ELR (cell line): Measurements from ENCODE around the gene RMI1.
"Not testable (repeated sequence)": the region's sequence is repeated elsewhere in the genome, so short reads cannot be mapped to it uniquely, and the experiment has no call there.

Experiments used
- DNase-seq: peaks from one replicate; pipeline ENCODE4 v3.0.0-alpha.2; 2015; ENCODE audit warnings: low read depth

The RMI1 gene

DNA sequence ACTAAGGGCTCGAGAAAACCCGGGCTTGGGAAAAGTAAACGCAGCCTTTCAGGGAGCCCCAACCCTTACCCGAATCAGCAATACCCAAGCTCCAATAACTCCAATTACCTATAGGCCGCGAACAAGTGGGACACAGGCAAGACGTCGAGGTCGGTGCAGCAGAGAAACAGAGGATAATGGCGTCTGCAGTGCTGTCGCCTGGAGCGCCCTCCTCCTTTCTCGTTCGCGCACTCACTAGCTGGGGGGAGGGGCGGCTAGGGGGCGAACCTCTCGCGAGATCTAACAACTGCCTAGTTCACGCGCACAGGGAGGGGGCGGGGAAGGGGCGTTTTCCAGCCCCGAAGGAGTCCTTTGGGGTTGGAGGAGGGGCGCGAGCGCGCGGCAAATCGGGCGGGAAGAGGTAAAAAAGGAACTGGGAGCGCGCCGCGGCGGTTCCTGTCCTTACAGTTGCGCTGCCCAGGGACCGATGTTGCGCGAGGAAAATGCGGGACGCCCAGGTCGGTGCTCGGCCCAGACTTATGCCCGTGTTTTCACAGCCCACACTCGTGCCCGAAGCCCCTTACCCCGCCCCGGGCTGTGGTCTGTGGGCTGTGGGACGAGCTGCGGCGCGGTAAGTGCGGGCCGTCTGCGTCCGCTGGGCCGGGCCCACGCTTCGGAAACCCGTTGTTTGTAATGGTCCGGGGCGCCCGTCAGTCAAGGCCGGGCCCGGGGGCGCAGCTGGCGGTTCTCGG is at the start of gene RMI1:
Gene RMI1 (plus strand): TSS at position 411 of the 731 bp plus-strand sequence. CDS start 20,182 bp downstream, outside the sequence.
- DNase-seq = peak; percentile 100

DNA sequence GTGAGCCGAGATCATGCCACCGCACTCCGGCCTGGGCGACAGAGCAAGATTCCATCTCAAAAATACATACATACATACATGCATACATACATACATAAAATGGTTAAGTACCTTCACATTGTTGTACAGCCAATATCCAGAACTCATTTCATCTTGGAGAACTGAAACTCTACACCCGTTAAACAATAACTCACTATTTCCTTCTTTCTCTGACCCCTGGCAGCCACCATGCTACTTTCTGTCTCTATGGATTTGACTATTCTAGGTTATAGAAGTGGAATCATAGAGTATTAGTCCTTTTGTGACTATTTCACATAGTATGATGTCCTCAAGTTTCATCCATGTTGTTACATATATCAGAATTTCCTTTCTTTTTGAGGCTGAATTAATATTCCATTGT is 49.7 kb upstream of the RMI1 start:
- DNase-seq = no peak

DNA sequence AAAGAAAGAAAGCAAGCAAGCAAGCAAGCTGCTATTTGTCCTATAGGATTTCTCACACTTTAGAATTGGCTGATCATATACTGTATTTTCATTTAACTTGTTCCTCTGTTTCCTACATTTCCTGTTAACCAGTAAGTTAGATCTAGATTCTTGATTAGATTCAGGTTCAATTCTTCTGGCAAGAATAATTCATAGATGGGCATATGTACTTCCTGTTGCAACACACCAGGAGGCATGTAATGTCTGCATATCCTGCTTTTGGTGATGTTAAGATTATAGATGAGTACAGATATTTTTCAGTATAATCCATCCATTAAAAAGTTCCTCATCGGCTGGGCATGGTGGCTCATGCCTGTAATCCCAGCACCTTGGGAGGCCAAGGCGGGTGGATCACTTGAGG is 48.6 kb upstream of the RMI1 start:
- DNase-seq = peak; percentile 22

DNA sequence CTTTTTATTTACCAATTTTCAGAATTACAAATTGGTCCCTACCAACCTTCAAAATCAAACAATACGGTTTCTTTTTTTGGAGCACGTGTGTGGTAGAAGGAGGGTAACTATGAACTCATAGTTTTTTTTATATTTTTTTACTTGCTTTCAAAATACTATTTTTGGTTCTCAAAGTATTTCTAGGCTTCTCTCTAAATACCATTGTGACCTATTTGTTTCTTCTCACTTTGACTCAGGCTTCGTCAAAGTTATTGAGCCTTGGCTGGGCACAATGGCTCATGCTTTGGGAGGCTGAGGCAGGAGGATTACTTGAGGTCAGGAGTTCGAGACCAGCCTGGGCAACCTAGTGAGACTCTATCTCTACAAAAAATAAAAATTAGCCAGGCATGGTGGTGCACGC is 47.8 kb upstream of the RMI1 start:
- DNase-seq = no peak

DNA sequence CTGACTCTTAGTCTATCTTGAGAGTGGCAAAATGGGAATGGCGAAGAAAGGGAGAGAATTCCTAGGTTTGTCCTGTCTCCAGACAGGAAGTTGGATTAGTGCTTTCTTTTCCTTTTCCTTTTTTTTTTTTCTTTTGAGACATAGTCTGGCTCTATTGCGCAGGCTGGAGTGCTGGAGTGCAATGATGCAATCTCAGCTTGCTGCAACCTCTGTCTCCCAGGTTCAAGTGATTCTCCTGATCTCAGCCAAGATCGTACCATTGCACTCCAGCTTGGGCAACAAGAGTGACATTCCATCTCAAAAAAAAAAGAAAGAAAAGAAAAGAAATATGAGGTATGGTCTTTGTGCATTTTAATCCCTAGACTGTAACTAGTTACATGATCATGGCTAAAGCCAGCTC is 46.8 kb upstream of the RMI1 start:
- DNase-seq = peak; percentile 15

DNA sequence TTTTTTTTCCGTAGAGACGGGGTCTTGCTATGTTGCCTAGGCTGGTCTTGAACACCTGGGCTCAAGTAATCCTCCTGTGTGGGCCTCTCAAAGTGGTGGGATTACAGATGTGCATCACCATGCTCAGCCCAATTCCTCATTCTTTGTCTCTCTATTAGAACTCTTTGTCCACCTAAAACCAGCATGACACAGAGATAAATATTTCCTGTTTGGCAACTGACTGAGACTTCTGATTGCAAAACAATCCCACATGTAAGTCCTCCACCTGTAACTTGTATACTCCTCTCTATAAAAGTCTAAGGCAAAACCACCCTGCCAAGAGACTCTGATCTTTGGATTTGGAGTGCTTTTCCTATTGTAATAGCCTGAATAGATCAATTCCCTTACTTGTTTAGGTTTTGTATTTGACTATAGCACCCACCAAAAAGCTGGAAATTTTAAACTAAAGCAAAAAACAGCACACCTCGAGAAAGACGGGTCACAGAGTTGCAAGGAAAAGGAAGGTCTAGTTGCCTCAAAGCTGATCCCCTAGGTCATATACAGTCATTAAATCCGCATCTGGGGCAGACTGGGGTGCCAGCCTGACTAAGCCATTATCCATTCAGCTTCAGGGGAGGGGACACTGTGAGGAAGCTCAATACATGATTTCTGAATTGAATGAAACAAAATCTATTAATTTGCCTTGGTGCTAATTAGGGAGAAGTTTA is 45.9 kb upstream of the RMI1 start:
- peak; percentile 70 for DNase-seq

DNA sequence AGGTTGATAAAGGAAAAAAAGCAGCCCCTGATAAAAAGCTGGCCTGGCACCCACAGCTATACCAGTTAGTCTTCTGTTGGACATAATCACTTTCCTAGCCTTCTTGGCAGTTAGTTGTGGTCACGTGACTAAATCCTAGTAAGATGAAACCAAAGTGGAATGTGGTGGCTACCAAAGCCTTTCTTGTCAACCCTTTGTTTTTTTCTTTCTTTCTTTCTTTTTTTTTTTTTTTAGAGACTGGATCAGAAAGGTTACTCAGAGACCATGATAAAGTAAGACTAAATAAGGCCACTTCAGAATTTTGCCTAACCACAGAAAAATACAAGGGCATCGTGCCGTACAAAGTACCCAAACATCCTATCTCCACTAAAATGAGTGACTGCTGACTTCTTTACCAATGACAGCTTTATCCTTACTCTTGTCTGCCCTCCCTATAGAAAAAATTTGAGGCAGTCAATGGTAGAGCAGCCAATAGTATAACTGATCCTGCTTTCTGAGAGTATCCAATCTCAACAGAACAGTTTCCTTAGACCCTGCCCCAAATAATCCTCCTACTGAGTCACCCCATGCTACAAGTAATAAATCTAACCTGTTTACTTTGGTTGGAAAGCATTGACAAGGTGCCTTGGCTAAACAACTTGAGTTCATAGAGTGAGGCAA is 45.2 kb upstream of the RMI1 start:
- peak; percentile 79 for DNase-seq

DNA sequence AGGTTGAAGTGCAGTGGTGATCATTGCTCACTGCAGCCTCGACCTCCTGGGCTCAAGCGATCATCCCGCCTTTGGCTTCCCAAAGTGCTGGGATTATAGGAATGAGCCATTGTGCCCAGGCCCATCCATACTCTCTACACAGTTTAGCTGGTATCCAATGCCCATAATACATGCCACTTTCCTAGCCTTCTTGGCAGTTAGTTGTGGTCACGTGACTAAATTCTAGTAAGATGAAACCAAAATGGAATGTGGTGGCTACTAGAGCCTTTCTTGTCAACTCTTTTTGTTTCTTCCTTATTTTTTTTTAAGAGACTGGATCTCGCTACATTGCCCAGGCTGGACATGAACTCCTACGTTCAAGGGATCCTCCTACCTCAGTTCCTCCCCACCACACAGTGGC is 44.1 kb upstream of the RMI1 start:
- DNase-seq = no peak

DNA sequence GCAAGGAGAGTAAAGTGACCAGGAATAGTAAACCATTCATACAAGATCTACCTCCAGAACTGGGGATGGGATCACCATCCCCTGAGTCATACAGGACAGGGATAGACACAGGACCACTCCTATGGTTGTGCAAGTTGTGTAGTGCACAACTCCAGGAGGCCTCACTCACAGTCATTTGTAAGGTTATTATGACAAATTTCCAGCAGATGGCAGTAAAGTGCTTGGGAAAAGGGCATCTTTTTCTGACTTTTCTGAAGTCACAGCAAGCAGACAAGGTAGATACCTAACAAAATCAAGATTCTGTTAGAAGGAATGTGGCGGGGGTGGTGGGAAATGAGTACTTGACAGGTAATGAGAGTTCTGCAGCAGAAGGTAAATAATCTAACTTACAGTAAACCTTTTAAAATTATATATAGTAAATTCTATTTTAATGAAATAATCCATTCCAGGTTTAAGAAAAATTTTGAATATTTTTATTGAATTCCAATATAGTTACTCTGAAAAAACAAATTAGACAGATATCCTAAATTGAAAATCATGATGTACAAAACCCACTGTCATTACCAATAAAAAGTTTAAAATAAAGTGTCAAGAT is 42.6 kb upstream of the RMI1 start:
- DNase-seq = peak; percentile 81

DNA sequence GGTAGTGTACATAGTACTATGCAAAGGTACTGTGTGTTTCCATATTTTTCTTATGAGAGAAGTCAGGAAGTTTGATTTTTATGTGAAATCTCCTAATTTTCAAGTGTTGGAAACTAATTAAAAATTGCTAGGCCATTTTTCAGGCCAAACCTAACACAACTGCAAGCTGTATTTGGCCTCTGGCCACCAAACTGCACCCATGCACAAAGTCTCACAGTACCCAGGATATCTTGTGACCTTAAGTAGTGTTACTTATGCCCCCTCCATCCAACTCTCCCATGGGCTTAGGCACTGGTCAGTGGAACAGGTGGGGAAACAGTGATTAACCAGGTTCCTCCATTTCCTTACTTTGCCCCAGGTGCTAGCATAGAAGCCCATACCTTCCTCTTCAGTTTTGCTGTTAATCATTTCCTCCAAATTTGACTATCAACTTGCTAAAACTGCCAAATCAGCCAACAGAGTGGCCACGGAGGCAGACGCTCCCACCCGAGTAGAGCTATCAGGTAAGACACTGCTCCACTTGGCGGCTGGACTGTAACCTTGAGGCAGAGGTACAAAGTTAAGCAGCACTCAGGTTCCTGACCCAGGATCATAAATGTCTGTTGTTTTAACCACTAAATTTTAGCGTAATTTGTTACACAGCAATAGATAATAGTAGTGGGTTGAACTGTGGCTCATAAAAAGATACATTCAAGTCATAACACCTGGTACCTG is 39.9 kb upstream of the RMI1 start:
- no peak for DNase-seq

DNA sequence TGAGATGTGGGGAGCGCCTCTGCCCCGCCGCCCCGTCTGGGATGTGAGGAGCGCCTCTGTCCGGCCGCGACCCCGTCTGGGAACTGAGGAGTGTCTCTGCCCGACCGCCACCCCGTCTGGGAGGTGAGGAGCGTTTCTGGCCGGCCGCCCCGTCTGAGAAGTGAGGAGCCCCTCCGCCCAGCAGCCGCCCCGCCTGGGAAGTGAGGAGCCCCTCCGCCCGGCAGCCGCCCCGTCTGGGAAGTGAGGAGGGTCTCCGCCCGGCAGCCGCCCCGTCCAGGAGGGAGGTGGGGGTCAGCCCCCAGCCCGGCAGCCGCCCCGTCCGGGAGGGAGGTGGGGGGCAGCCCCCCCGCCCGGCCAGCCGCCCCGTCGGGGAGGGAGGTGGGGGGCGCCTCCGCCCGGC is 32.5 kb upstream of the RMI1 start:
- not testable (repeated sequence) for DNase-seq

DNA sequence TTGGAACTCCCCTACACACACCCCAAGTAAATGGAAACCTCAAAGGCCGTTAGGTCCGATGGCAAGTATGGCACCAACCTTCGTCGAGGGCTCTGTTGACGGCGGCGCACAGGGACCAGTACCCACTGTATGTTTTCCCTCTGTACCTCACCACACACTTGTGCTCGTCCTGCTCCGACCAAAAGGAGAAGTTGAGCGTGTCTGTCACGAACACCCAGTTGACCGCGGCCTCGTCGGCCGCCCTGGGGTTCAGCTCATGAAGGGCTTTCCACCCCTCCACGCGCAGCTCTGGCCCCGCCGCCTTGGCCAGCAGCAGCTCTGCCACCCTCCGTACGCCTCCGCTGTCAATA is 24.5 kb upstream of the RMI1 start:
- peak; percentile 30 for DNase-seq

DNA sequence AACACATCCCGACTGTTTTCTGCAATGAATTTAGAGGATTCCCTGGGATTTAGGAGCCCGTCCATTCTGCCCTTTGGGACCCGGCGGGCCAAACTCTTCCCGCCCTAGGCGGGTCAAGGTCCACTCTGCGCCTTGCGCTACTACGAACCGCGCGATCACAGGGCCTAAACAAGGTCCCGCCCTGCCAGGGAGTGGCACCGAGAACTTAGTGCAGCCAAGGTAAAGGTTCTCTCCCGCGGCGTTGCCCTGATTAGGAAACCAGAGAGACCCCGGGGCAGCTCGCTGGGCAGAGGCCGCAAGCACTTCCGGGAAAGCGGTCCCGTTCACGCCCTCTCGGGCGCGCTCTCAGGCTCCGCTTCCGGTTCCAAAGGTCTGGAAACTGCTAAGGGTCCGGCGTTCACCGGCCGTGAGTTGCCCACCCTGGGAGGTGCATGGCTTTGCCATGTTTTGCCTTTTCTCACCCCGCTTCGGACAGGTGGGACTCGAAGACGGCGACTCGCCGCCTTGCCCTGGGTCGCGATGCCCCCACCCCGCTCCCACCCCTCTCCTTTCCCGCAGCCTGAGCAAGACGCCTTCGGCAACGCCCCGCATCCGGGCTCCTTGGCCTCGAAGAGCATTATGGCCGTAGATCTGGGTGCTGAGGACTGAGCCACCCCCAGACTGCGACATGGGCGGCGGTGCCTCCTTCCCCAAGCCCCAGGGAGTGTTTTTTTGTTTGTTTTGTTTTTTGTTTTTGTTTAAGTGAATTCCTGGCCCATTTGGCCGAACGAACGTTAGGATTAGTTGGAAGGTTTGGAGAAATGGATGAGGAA is 24.0 kb upstream of the RMI1 start:
- DNase-seq = peak; percentile 82

DNA sequence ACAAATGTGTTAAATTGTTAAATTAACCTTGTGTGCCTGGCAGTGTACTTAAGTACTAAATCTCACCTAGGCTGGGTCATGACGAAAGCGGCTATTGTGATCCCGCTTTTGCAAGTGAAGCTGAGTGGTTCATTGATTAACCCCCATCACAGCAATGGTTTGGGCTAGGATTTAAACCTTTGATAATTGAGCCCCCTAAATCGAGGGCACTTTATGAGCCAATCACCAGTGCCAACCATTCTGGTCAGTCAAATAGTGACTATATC is 23.4 kb upstream of the RMI1 start:
- no peak for DNase-seq

DNA sequence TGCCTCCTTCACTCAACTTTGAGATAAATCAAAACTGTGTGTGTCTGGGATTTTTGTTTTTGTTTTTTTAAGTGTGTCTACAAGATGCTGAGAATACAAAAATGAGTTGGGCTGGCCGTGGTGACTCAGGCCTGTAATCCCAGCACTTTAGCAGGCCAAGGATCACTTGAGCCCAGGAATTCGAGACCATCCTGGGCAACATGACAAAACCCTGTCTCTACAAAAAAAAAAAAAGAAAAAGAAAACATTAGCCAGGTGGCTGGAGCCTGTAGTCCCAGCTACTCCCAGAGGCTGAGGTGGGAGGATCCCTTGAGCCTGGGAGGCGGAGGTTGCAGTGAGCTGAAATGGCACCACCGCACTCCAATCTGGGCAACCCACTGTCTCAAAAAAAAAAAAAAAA is 21.5 kb upstream of the RMI1 start:
- peak; percentile 58 for DNase-seq

DNA sequence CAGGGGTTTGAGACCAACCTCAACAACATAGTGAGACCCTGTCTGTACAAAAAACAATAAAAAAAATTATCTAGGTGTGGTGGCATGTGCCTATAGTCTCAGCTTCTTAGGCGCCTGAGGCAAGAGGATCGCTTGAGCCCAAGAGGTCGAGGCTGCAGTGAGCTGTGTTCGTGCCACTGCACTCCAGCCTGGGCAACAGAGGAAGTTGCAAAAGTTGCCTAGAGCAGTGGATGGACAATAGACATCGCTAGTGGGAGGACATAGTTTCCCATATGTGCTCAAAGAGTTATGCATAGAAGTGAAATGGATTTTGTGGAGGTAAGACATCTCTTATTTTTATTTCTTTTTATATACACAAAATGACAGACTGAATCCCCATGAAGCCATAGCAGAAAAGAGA is 19.6 kb upstream of the RMI1 start:
- DNase-seq = no peak

DNA sequence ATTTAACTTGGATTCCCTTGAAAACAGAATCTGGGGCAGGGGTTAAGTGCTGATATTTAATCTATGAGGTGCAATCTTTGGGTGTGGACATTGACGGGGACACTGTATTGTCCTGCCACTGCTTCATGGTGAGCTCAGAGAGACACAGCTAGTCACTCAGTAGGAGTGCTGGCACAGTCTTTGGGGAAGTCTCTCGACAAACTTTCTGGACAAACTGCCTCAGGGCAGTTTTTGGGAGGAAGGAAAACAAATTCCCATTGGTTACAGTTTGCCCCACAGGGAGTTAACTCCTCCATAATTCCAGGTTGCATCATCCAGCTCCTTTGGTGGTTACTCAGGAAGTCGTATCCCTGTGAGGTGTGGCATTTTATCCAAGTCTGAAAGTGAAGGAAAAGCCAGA is 18.4 kb upstream of the RMI1 start:
- peak; percentile 40 for DNase-seq

DNA sequence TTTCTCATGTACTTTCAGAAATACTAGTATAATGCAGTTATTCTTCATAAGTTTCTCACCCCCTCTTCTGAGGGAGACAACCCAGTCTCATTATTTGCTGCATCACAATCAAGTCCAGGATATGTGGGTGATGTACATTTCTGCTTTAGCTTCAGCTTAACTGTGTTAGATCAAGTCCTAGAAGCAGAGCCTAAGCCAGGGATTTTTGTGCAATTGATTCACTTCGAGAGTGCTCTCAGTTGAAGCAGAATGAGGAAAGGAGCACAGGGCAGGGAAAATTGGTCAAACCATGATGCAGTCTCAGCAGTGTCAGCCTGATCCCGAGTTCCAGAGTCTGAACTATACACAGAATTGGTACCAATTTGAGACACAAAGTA is 15.6 kb upstream of the RMI1 start:
- peak; percentile 37 for DNase-seq

DNA sequence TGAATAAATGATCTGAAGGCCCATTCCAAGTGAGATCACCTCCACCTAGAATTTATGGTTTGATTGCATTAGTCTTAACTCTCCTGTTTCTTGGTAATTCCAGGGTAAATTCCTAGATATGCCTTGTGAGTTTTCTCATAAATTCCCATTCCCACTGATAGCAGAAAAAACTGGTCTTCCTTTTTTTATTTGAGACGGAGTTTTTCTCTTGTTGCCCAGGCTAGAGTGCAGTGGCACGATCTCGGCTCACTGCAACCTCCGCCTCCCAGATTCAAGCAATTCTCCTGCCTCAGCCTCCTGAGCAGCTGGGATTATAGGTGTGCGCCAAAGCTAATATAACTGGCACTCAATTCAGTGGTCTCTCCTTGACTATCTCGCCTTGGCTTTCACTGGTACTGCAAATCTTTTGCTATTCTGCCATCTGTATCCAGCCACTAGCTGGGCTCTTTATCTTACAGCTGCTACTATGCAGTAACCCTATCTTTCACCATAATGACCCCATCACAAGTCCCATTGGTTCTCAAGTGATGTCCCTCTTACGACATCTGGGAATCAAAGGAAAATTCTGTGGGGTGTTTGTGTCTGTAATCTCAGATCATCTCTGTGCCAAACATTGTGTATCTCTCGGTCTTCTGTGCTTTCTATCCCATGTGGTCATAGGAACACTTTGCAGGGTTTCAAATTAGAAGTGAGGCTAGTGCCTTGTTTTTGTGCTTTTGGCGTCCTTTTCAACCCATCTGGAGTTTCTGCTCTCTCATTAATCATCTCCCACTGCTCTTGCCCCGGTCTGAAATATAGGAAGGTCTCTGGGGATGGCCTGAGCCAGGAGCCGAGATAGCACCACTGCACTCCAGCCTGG is 15.0 kb upstream of the RMI1 start:
- DNase-seq = peak; percentile 43

DNA sequence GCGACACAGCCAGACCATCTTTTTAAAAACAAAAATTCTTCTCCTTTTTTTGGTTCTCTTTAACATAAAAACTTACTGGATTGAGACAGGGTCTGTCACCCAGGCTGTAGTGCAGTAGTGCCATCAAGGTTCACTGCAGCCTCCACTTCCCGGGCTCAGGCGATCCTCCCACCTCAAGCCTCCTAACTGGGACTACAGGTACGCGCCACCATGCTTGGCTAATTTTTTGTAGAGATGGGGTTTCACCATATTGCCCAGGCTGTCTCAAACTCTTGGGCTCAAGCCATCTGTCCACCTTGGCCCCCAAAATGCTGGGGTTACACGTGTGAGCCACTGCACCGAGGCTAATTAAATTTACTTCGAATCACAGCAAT is 14.4 kb upstream of the RMI1 start:
- no peak for DNase-seq

DNA sequence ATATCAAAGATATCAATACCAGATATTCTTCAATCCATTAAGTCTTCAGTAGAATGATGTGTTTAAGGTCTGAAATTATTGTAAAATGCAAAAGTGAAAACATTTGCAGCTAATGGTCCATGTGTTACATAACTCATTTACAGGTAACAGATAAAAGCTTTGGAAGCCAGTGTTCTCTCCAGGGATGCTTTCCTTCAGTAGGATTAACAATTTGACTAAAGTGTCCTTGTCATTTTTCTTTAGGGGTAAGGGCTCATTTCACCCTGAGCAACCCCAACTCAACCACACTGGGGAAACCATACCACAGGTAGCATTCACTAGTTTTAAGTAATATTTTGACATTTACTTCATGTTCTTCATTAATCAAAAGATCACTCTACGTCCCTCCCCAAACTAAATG is 13.5 kb upstream of the RMI1 start:
- DNase-seq = no peak
